ENCODE measurements around the gene OASL. TPM values are rescaled to one million over a fixed set of nuclear protein-coding genes. Genes with fewer than 3 reads are reported as not detected.

OASL gene
- total and polyA plus RNA-seq, 2 donors from 2014 or later: 1.0 TPM

- no peaks in the 10 kb centered on the region for H3K9me3 ChIP-seq (ENCODE audit: control insufficient read depth in 2 of 3, insufficient read depth in 1 of 3, low read length in 3 of 3)
- no peaks in the 10 kb centered on the region for H3K27me3 ChIP-seq (ENCODE audit: control insufficient read depth, insufficient read depth, low read length)
- FAIRE-seq: no peak
- H3K9ac ChIP-seq (ENCODE audit: low read length in 3 of 3): no peak overlapping the region
- intact Hi-C loops (cut with DNase I): no loop called here
- peaks cover 0 to 10% (median 9%) of the 10 kb centered on the region in 3 donors for H3K36me3 ChIP-seq (ENCODE audit: control insufficient read depth in 2 of 3, insufficient read depth in 3 of 3, low read length in 3 of 3)
- H3K27ac ChIP-seq (ENCODE audit: low read depth in 2 of 2, low read length in 2 of 2): no peak overlapping the region
- no peak for DNase-seq
- H3K4me3 ChIP-seq (ENCODE audit: low read length in 3 of 3): no peak overlapping the region
- H3K4me1 ChIP-seq (ENCODE audit: control insufficient read depth in 2 of 3, insufficient read depth in 2 of 3, low read depth in 1 of 3, low read length in 3 of 3): no peaks in the 10 kb centered on the region
- TF ChIP-seq CTCF (IDR thresholded peaks at IDR 0.05; ENCODE audit: borderline replicate concordance, extremely low read depth, insufficient read depth): no peak
Observed at GRCh38 chr12:120989687-120990086, 49.4 kb downstream of the OASL start.

- no peak for DNase-seq
- no peak overlapping the region for H3K4me3 ChIP-seq (ENCODE audit: low read length in 3 of 3)
- H3K9me3 ChIP-seq (ENCODE audit: control insufficient read depth in 2 of 3, insufficient read depth in 1 of 3, low read length in 3 of 3): no peaks in the 10 kb centered on the region
- H3K9ac ChIP-seq (ENCODE audit: low read length in 3 of 3): no peak overlapping the region
- TF ChIP-seq CTCF (IDR thresholded peaks at IDR 0.05; ENCODE audit: borderline replicate concordance, extremely low read depth, insufficient read depth): no peak
- FAIRE-seq: no peak
- intact Hi-C loops (cut with DNase I): no loop called here
- no peak overlapping the region for H3K27ac ChIP-seq (ENCODE audit: low read depth in 2 of 2, low read length in 2 of 2)
- H3K36me3 ChIP-seq (ENCODE audit: control insufficient read depth in 2 of 3, insufficient read depth in 3 of 3, low read length in 3 of 3): peaks cover 0 to 1% (median 0%) of the 10 kb centered on the region in 3 donors
- H3K27me3 ChIP-seq (ENCODE audit: control insufficient read depth, insufficient read depth, low read length): no peaks in the 10 kb centered on the region
- H3K4me1 ChIP-seq (ENCODE audit: control insufficient read depth in 2 of 3, insufficient read depth in 2 of 3, low read depth in 1 of 3, low read length in 3 of 3): peaks cover 0 to 4% (median 3%) of the 10 kb centered on the region in 3 donors
Observed at GRCh38 chr12:120988658-120989057, 50.4 kb downstream of the OASL start.

- H3K9ac ChIP-seq (ENCODE audit: low read length in 3 of 3): no peak overlapping the region
- no peak overlapping the region for H3K4me3 ChIP-seq (ENCODE audit: low read length in 3 of 3)
- peaks cover 0 to 8% (median 4%) of the 10 kb centered on the region in 3 donors for H3K4me1 ChIP-seq (ENCODE audit: control insufficient read depth in 2 of 3, insufficient read depth in 2 of 3, low read depth in 1 of 3, low read length in 3 of 3)
- H3K27me3 ChIP-seq (ENCODE audit: control insufficient read depth, insufficient read depth, low read length): no peaks in the 10 kb centered on the region
- TF ChIP-seq CTCF (IDR thresholded peaks at IDR 0.05; ENCODE audit: borderline replicate concordance, extremely low read depth, insufficient read depth): no peak
- no peaks in the 10 kb centered on the region for H3K36me3 ChIP-seq (ENCODE audit: control insufficient read depth in 2 of 3, insufficient read depth in 3 of 3, low read length in 3 of 3)
- FAIRE-seq: no peak
- H3K9me3 ChIP-seq (ENCODE audit: control insufficient read depth in 2 of 3, insufficient read depth in 1 of 3, low read length in 3 of 3): no peaks in the 10 kb centered on the region
- DNase-seq: no peak
- intact Hi-C loops (cut with DNase I): no loop called here
- H3K27ac ChIP-seq (ENCODE audit: low read depth in 2 of 2, low read length in 2 of 2): no peak overlapping the region
Observed at GRCh38 chr12:120988234-120988633, 50.8 kb downstream of the OASL start.

GRCh38 chr12:120984351-120984898 is 54.6 kb downstream of the OASL start:
- TF ChIP-seq CTCF (IDR thresholded peaks at IDR 0.05; ENCODE audit: borderline replicate concordance, extremely low read depth, insufficient read depth): no peak

More at GRCh38 chr12:120984351-120984898, 54.6 kb downstream of the OASL start:
- intact Hi-C loops (cut with DNase I): no loop called here
- H3K4me3 ChIP-seq (ENCODE audit: low read length in 3 of 3): no peak overlapping the region
- no peaks in the 10 kb centered on the region for H3K27me3 ChIP-seq (ENCODE audit: control insufficient read depth, insufficient read depth, low read length)
- FAIRE-seq (no peak), DNase-seq (peak in 1 of 5 donors; percentile 67)
- H3K9me3 ChIP-seq (ENCODE audit: control insufficient read depth in 2 of 3, insufficient read depth in 1 of 3, low read length in 3 of 3): no peaks in the 10 kb centered on the region
- no peaks in the 10 kb centered on the region for H3K36me3 ChIP-seq (ENCODE audit: control insufficient read depth in 2 of 3, insufficient read depth in 3 of 3, low read length in 3 of 3)
- H3K4me1 ChIP-seq (ENCODE audit: control insufficient read depth in 2 of 3, insufficient read depth in 2 of 3, low read depth in 1 of 3, low read length in 3 of 3): peaks cover 0 to 19% (median 13%) of the 10 kb centered on the region in 3 donors
- H3K9ac ChIP-seq (ENCODE audit: low read length in 3 of 3): no peak overlapping the region
- H3K27ac ChIP-seq (ENCODE audit: low read depth in 2 of 2, low read length in 2 of 2): peak overlapping the region in 1 of 2 donors; percentile 33

Measured in kidney (tissue), 14 donors.